ENCODE measurements around the gene KCTD6.
"Not testable (repeated sequence)": the region's sequence is repeated elsewhere in the genome, so short reads cannot be mapped to it uniquely, and the experiment has no call there.

Gene KCTD6

DNA sequence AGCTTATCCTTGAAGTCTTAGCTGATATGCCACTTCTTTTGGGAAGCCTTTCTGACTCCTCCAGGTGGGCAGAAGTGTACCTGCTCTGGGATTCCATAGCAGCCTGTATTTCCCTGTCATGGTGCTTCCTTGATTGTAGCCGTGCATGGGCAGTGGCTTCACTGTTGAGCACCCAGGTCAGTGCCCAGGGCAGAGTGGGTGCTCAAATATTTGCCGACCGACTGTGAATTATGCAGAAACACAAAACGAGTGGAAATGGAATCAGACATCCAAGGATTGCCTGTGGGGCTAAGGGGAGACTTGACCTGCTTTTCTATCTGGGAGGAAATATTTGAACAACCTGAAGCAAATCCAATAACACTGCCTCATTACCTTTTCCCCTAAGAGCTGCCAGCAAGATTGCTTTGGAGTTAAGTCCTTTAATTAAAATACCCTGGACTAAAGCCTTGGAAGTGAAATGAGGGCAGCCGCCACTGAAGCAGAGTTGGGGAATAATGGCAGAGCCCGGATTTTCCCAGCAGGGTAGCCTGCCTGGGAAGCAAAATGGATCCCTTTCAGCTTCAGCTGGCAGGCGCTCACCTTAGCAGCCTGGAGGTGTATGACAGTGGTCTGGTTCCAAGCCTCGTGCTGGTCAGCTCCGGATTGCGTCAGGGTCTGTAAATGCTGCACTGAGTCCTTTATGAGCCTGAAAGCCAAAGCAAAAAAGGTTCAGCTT, 30.2 kb downstream of the KCTD6 start:
- DNase-seq (ENCODE audit: extremely low read depth, low read depth) = no peak
- TF ChIP-seq, protein P1, sequence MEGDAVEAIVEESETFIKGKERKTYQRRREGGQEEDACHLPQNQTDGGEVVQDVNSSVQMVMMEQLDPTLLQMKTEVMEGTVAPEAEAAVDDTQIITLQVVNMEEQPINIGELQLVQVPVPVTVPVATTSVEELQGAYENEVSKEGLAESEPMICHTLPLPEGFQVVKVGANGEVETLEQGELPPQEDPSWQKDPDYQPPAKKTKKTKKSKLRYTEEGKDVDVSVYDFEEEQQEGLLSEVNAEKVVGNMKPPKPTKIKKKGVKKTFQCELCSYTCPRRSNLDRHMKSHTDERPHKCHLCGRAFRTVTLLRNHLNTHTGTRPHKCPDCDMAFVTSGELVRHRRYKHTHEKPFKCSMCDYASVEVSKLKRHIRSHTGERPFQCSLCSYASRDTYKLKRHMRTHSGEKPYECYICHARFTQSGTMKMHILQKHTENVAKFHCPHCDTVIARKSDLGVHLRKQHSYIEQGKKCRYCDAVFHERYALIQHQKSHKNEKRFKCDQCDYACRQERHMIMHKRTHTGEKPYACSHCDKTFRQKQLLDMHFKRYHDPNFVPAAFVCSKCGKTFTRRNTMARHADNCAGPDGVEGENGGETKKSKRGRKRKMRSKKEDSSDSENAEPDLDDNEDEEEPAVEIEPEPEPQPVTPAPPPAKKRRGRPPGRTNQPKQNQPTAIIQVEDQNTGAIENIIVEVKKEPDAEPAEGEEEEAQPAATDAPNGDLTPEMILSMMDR (IDR thresholded peaks at IDR 0.05; ENCODE audit: low read depth, low read length, missing control alignments) = no peak
- H3K4me3 ChIP-seq (replicated peaks; ENCODE audit: low read depth, low read length) = no peak overlapping the region

GRCh38 chr3:58522759-58523425, 31.0 kb downstream of the KCTD6 start:
- DNase-seq (ENCODE audit: extremely low read depth, low read depth) = no peak
- TF ChIP-seq, protein P1 (IDR thresholded peaks at IDR 0.05; ENCODE audit: low read depth, low read length, missing control alignments) = no peak

DNA sequence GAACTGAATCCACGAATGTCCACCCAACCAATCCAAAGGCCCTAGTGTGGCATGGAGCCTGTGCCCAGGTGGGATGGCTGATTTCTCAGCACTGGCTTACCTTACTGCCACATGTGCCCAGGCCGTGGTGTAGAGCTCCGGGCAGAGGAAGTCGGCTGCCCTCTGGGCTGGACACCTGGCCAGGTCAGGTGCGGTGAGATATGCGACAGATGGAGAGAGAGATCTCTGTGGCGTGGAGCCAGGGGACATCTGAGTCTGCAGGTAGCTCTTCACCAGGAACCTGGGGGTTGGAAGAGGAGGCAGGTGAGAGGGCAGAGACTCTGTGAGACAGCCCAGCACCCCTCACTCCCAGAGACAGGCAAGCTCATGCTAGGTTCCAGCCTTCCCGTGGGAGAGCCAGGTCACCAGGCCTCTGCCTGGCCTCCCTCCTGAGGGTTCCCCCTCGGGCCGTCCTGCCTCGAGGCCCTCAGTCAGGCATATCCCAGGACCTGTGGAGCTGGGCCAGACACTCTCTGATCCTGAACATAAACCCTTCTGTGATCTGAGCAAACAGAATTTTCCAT, 32.5 kb downstream of the KCTD6 start:
- TF ChIP-seq, protein P1 (IDR thresholded peaks at IDR 0.05; ENCODE audit: low read depth, low read length, missing control alignments) = no peak
- H3K4me3 ChIP-seq (replicated peaks; ENCODE audit: low read depth, low read length) = no peak overlapping the region
- no peak for DNase-seq (ENCODE audit: extremely low read depth, low read depth)

More at GRCh38 chr3:58522759-58523425, 31.0 kb downstream of the KCTD6 start:
- no peak overlapping the region for H3K4me3 ChIP-seq (replicated peaks; ENCODE audit: low read depth, low read length)

GRCh38 chr3:58526515-58526957, 34.6 kb downstream of the KCTD6 start:
- H3K4me3 ChIP-seq (replicated peaks; ENCODE audit: low read depth, low read length) = no peak overlapping the region
- TF ChIP-seq, protein P1 (IDR thresholded peaks at IDR 0.05; ENCODE audit: low read depth, low read length, missing control alignments) = no peak
- DNase-seq (ENCODE audit: extremely low read depth, low read depth) = peak; percentile 74

DNA sequence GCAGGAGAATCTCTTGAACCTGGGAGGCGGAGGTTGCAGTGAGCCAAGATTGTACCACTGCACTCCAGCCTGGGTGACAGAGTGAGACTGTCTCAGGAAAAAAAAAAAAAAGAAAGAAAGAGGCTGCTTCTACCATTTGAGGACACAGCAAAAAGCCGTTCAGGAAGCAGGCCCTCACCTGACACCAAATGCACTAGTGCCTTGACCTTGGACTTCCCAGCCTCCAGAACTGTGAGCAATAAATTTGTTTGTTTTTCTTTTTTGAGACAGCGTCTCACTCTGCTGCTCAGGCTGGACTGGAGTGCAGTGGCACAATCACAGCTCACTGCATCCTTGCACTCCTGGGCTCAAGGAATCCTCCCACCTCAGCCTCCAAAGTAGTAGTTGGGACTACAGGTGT, 35.5 kb downstream of the KCTD6 start:
- not testable (repeated sequence) for DNase-seq (ENCODE audit: extremely low read depth, low read depth); H3K4me3 ChIP-seq (replicated peaks; ENCODE audit: low read depth, low read length)

GRCh38 chr3:58528629-58529028, 36.7 kb downstream of the KCTD6 start:
- TF ChIP-seq, protein P1 (IDR thresholded peaks at IDR 0.05; ENCODE audit: low read depth, low read length, missing control alignments) = no peak
- DNase-seq (ENCODE audit: extremely low read depth, low read depth) = no peak
- no peak overlapping the region for H3K4me3 ChIP-seq (replicated peaks; ENCODE audit: low read depth, low read length)

Measured in HFF-Myc (cell line).